Osteoblast (primary cell): ENCODE data around the gene RSBN1. TPM values are rescaled to one million over a fixed set of nuclear protein-coding genes. Genes with fewer than 3 reads are reported as not detected.

ENCODE experiments used
- DNase-seq: peaks from one replicate; pipeline ENCODE4 v3.0.0; 2011; ENCODE audit warnings: low spot score, mixed read lengths; ENCODE audit not compliant: insufficient read length; ENCODE audit errors: missing footprints
- H2AFZ ChIP-seq: 2 replicates; pipeline ENCODE4 v1.6.0; 2011; ENCODE audit warnings: mild to moderate bottlenecking, low read length
- H3K27ac ChIP-seq: 2 replicates; pipeline ENCODE4 v1.5.1; 2011; ENCODE audit warnings: mild to moderate bottlenecking, low read depth, low read length, moderate library complexity
- H3K27me3 ChIP-seq: 2 replicates; pipeline ENCODE4 v1.6.0; 2012; ENCODE audit warnings: mild to moderate bottlenecking, control low read depth, inconsistent platforms, low read length, moderate library complexity; ENCODE audit not compliant: insufficient read depth
- H3K36me3 ChIP-seq: 2 replicates; pipeline ENCODE4 v1.5.1; 2011; ENCODE audit warnings: mild to moderate bottlenecking, low read length, control low read depth, moderate library complexity; ENCODE audit not compliant: insufficient read depth
- H3K4me1 ChIP-seq: 2 replicates; pipeline ENCODE4 v1.5.1; 2011; ENCODE audit warnings: mild to moderate bottlenecking, low read length, control low read depth, moderate library complexity; ENCODE audit not compliant: insufficient read depth
- H3K4me2 ChIP-seq: 2 replicates; pipeline ENCODE4 v1.6.0; 2011; ENCODE audit warnings: mild to moderate bottlenecking, low read length; ENCODE audit not compliant: insufficient read depth
- H3K4me3 ChIP-seq: fragments of 200-600 bp; sonication (generic); 3 replicates; pipeline ENCODE4 v1.5.1; 2012; ENCODE audit warnings: mild to moderate bottlenecking, low read length, inconsistent platforms; ENCODE audit not compliant: insufficient read depth
- H3K79me2 ChIP-seq: 2 replicates; pipeline ENCODE4 v1.6.0; 2012; ENCODE audit warnings: mild to moderate bottlenecking, low read length, control low read depth, inconsistent platforms; ENCODE audit not compliant: insufficient read depth
- H3K9me3 ChIP-seq: 2 replicates; pipeline ENCODE4 v1.5.1; 2011; ENCODE audit warnings: low read depth, low read length, control low read depth
- H4K20me1 ChIP-seq: 2 replicates; pipeline ENCODE4 v1.6.0; 2012; ENCODE audit warnings: mild to moderate bottlenecking, low read length, control low read depth; ENCODE audit not compliant: insufficient read depth
- total RNA-seq: library from RNA; depleted of rRNA; stranded (reverse); fragments of >200 nt; gene quantifications from 2 replicates; pipeline ENCODE4 v1.2.3, GENCODE V29; 2012
- TF ChIP-seq, protein P1 (sequence below): IDR thresholded peaks from 2 replicates; pipeline ENCODE4 v1.5.1; 2011; ENCODE audit warnings: mild to moderate bottlenecking, low read depth, low read length, moderate library complexity; ENCODE audit errors: extremely low read depth

RSBN1 gene
- total RNA-seq, 1 donor = 14.5 TPM

DNA sequence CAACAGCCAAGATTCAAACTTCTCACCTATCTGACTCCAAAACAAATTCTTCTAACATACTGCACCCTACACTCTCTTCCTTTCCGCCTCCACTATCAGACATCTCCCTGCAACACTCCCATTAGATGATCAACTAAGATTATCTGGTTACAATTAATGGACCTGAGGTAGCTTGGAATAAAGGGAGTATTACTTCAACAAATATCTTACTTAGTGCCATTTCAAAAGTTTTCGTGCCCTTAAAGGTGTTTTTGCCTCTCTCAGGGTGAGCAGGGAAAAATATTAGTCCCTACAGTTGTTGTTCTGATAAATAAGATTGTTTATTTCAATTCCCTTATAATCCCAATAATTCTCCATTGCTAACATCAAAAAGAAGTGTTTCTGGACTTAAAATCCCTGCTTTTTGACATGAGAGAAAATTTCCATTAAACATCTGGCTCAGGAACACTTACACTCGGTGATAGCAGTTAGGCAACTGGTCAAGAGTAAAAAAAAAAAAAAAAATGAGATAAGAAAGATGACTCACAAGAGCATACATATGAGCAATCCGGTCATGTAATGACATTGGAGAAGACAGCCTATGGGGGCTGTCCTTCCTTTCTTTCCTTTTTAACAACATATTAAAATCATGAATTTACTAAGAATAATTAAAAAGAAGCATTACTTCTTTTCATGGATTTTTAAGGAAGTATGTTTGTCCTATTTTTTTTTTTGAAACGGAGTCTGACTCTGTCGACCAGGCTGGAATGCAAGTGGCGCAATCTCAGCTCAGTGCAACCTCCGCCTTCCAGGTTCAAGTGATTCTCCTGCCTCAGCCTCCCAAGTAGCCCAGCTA, 7.6 kb downstream of the RSBN1 start:
- TF ChIP-seq, protein P1, sequence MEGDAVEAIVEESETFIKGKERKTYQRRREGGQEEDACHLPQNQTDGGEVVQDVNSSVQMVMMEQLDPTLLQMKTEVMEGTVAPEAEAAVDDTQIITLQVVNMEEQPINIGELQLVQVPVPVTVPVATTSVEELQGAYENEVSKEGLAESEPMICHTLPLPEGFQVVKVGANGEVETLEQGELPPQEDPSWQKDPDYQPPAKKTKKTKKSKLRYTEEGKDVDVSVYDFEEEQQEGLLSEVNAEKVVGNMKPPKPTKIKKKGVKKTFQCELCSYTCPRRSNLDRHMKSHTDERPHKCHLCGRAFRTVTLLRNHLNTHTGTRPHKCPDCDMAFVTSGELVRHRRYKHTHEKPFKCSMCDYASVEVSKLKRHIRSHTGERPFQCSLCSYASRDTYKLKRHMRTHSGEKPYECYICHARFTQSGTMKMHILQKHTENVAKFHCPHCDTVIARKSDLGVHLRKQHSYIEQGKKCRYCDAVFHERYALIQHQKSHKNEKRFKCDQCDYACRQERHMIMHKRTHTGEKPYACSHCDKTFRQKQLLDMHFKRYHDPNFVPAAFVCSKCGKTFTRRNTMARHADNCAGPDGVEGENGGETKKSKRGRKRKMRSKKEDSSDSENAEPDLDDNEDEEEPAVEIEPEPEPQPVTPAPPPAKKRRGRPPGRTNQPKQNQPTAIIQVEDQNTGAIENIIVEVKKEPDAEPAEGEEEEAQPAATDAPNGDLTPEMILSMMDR = no peak
- Histone ChIP-seq H3K4me2 (peak overlapping the region; percentile 18), H2AFZ (no peak overlapping the region), H3K79me2 (peaks cover 96% of the 10 kb centered on the region), H3K4me3 (no peak overlapping the region), H4K20me1 (no peaks in the 10 kb centered on the region), H3K9me3 (no peaks in the 10 kb centered on the region), H3K27ac (no peak overlapping the region), H3K36me3 (no peaks in the 10 kb centered on the region), H3K4me1 (peaks cover 14% of the 10 kb centered on the region), H3K27me3 (no peaks in the 10 kb centered on the region)
- peak; percentile 86 for DNase-seq

DNA sequence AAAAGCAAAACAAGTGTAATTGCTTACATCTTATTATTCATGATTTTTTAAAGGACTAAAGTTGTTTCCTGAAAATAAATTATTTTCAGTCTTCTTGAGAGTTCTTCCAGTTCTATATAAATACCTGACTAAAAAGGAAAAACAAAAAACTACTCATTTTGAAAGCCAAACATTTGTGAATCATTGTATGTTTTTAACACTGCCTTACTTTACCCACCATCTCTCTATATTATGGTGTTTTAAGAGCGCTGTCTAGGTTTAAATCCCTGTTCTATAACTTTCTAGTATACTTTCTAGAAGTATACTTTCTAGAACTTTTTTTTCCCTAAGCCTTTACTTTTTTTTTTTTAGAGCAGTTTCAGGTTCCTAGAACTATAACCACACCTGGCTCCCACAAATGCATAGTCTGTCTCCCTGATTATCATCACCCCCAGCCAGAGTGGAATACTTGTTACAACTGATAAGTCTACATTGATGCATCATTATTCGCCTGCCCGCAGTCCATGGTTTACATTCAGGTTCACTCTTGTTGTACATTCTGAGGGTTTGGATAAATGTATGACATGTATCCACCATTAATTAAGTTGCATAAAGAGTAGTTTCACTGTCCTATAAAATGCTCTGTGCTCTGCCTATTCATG, 9.8 kb downstream of the RSBN1 start:
- Histone ChIP-seq H4K20me1 (no peaks in the 10 kb centered on the region), H3K27me3 (no peaks in the 10 kb centered on the region), H3K4me3 (no peak overlapping the region), H3K27ac (no peak overlapping the region), H3K9me3 (no peaks in the 10 kb centered on the region), H2AFZ (no peak overlapping the region), H3K79me2 (peaks cover 90% of the 10 kb centered on the region), H3K4me2 (no peak overlapping the region), H3K4me1 (peaks cover 9% of the 10 kb centered on the region), H3K36me3 (peaks cover 2% of the 10 kb centered on the region)
- TF ChIP-seq, protein P1 = no peak
- DNase-seq = no peak

DNA sequence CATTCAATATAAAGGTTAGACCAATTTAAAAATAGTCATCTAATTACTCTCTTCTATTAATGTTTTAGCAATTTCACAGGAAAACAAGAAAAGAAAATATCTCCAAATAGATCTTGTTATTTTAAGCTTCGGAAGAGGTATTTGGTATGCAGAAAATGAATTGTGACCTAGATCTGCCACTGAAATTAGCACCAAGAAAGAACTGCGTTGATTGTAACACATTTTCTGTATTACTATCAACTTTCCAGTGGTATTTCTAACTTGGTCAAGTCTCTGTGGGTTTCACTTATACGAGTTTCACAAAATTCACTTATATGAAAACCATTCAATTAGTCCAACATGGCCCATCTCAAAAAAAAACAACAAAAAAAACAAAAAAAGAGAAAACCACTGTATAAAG, 11.8 kb downstream of the RSBN1 start:
- peaks cover 9% of the 10 kb centered on the region for H3K4me1 ChIP-seq
- TF ChIP-seq, protein P1 = no peak
- H3K27ac ChIP-seq = no peak overlapping the region
- H2AFZ ChIP-seq = no peak overlapping the region
- H3K4me2 ChIP-seq = no peak overlapping the region
- H3K79me2 ChIP-seq = peaks cover 81% of the 10 kb centered on the region
- H3K27me3 ChIP-seq = no peaks in the 10 kb centered on the region
- H4K20me1 ChIP-seq = no peaks in the 10 kb centered on the region
- no peak for DNase-seq
- H3K4me3 ChIP-seq = no peak overlapping the region
- no peaks in the 10 kb centered on the region for H3K9me3 ChIP-seq
- peaks cover 12% of the 10 kb centered on the region for H3K36me3 ChIP-seq

DNA sequence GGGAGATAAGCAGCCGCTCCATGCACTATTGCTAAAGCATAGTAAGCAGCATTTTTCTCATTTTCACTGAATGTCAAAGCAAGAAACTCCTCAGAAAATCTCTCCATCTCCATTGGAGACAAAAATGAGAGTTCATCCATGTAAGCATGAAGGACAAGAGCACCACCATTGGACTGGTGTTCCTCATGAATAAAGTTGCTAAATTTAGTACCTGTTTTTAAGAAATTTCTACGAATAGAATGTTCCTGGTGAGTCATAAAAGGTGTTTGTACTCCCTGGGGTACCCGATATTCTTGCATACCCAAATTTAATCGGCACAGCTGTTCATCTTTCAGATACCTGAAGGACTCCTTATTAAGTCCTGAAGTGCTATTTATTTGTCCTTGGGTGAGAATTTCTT, 14.8 kb downstream of the RSBN1 start:
- Histone ChIP-seq H3K27ac (no peak overlapping the region), H3K27me3 (no peaks in the 10 kb centered on the region), H2AFZ (no peak overlapping the region), H3K36me3 (peaks cover 12% of the 10 kb centered on the region), H4K20me1 (no peaks in the 10 kb centered on the region), H3K4me2 (no peak overlapping the region), H3K79me2 (peaks cover 64% of the 10 kb centered on the region), H3K4me3 (no peak overlapping the region), H3K4me1 (no peaks in the 10 kb centered on the region), H3K9me3 (no peaks in the 10 kb centered on the region)
- no peak for DNase-seq
- TF ChIP-seq, protein P1 = no peak
